Right hindlimb (tissue), 1 donor: ENCODE data around the gene OIP5.
"Not testable (repeated sequence)": the region's sequence is repeated elsewhere in the genome, so short reads cannot be mapped to it uniquely, and the experiment has no call there.

Source experiments
- DNase-seq: peaks from one replicate; pipeline ENCODE4 v3.0.0-alpha.2; 2018

Gene OIP5

DNA sequence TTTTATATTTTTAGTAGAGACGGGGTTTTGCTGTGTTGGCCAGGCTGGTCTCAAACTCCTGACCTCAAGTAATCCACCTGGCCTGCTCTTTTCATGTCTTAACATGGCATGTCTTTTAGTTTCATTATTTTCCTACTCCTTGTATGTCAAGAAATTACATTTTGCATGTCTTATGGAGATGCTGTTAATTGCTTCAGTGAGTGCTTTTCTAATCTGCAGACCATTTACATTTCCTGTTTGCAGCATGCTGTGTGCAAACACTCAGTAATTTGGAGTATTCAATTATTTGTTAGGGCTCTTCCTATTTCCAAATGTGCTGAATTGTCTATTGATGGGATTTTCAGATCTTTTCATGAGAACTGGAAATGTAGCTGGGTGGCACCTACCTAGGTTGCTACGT lies 31.3 kb downstream of the OIP5 start:
- not testable (repeated sequence) for DNase-seq

GRCh38 chr15:41292521-41292920 lies 39.9 kb downstream of the OIP5 start:
- no peak for DNase-seq

GRCh38 chr15:41291065-41291631 lies 41.2 kb downstream of the OIP5 start:
- no peak for DNase-seq

GRCh38 chr15:41289953-41290352 lies 42.4 kb downstream of the OIP5 start:
- DNase-seq: no peak

DNA sequence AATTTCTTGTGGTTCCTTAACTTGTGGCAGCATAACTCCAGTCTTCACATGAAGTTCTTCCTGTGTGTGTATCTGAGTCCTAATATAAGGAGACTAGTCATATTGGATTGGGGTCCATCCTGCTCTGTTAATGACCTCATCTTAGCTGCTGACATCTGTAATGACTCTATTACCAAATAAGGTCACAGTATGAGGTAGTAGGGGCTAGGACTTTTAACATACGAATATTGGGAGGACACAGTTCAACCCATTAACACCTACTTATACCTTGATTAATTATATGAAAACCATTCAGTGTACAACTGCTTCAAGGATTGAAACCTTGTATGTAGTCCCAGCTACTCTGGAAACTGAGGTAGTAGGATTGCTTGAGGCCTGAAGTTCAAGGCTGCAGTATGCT lies 43.9 kb downstream of the OIP5 start:
- no peak for DNase-seq

GRCh38 chr15:41286665-41287333 lies 45.6 kb downstream of the OIP5 start:
- no peak for DNase-seq

DNA sequence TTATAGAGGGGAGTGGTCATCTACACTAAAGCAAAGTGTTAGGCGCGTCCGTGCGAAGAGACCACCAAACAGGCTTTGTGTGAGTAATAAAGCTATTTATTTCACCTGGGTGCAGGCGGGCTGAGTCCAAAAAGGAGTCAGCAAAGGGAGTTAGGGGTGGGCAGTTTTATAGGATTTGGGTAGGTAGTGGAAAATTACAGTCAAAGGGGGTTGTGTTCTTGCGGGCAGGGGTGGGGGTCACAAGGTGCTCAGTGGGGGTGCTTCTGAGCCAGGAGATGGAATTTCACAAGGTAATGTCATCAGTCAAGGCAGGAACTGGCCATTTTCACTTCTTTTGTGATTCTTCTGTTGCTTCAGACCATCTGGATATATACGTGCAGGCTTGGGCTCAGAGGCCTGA lies 47.1 kb downstream of the OIP5 start:
- DNase-seq: no peak

- DNase-seq: peak; percentile 32
Observed at GRCh38 chr15:41284427-41285177, 47.8 kb downstream of the OIP5 start.

GRCh38 chr15:41283653-41284426 lies 48.6 kb downstream of the OIP5 start:
- DNase-seq: peak; percentile 98

DNA sequence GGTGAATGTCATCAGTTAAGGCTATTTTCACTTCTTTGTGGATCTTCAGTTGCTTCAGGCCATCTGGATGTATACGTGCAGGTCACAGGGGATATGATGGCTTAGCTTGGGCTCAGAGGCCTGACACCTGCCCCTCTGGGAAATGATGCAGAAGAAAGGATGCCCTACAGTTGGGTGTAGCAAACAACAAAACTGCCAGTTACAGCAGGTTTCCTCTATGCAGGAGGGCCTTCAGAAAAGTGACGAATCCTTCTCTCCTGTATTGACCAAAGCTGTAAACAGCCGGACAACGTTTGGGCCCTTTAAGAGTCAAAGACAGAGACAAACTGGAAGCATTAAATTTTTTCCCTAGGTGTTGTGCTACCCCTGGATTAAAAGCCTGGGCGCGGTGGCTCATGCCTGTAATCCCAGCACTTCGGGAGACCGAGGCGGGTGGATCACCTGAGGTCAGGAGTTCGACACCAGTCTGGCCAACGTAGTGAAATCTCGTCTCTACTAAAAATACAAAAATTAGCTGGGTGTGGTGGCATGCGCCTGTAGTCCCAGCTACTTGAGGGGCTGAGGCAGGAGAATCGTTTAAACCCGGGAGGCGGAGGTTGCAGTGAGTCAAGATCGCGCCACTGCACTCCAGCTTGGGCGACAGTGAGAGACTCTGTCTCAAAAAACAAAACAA lies 49.3 kb downstream of the OIP5 start:
- DNase-seq: not testable (repeated sequence)

GRCh38 chr15:41282436-41282835 lies 50.0 kb downstream of the OIP5 start:
- DNase-seq: not testable (repeated sequence)

DNA sequence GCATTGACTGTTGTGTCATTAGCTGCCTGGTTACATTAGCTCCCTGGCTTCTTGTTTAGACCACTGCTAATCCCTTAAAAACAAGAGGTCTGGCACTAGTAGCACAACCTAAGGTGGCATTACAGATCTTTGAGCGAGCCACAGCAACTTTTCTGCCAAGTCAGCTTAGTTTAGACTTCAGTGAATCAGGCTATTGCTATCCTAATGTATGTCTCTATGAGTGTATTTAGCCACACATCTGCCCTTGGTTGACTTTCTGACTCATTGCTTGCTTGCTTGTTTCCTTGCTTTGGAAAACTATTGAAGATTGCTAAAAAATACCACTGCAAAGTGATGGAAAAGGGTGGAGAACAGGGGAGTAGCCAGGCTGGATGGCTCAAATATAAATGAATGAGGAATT lies 51.2 kb downstream of the OIP5 start:
- DNase-seq: no peak

DNA sequence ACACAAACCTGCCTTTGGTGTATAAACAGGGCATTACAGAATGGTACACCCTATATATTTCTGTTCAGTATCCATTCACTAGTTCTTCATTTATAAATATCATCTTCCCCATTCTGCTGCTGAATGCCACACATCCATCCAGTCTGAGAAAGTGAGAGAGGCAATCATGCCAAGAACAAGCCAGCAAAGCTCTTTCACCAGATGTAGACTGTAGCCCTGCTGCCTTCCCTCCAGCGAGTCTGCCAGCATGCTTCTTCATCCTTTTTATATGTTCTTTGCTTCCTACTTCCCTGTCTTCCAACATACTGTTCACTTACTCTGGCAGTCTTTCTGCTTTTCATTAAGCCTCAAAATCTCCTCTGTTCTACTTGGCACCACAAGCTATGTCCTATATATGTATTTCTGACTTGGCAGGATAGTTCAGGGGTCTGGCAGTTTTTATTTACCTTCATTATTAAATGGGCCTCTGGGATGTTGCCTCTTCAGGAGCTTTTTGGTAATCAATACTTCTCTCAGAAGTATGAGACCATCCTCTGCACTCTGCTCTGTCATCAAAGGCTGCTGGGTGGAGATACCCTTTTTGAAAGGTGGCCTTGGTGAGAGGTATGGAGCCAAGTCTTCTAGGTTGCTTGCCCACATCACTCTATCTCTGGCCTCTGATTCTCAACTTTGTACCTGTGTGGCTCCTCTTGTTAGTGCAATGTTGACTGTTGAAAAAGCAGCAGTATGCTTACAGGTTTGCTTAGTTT lies 52.7 kb downstream of the OIP5 start:
- no peak for DNase-seq

DNA sequence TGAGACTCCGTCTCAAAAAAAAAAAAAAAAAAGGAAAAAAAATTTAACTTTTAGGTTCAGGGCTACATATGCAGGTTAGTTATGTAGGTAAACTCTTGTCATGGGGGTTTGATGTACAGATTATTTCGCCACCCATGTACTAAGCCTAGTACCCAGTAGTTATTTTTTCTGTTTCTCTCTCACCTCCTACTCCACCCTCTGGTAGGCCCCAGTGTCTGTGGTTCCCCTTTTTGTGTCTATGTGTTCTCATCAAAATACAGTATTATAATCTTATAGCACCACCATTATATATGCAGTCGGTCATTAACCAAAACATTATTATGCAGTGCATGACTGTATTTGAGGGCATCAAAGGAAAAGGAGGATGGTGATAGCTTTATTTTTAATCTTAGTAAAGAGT lies 54.1 kb downstream of the OIP5 start:
- no peak for DNase-seq

GRCh38 chr15:41276831-41277230 lies 55.6 kb downstream of the OIP5 start:
- no peak for DNase-seq

DNA sequence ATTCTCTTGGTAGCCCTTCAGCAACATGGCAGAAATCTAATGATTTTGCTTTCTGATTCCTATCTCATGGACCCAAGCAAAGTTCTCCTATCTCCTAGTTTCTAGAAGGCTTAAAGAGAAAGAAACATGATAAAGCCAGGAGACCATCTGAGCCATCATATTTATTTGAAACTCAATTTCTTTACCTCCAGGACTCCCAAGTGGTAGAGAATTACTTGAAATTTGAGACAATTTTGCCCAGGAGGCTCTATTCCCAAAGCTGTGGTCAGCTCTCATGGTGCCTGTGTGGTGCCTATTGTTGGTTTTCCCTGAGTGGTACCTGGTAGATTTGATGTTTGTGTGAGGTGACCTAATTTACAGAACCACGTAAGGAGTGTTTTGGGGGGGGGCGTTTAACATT lies 62.5 kb downstream of the OIP5 start:
- no peak for DNase-seq

DNA sequence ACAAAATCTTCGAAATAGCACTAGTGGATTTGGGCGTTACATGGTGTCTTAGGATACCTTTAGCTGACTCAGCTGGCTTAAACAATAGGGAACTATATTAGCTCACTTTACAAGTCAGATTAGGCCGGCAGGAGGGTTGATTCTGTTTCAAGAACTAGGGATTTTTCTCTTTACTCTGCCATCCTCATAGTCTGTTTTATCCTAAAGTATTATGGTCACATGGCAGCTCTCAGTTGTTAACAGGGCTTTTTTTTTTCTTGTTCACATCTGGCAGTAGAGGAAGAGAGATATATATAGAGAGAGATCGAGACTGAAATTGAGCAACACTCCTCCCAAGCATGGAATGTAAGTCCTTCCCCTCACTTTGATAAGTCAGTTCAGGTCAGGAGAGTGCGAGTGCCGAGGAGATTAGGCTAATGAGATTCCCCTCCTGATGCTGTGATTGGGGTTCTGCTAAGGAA lies 68.5 kb downstream of the OIP5 start:
- no peak for DNase-seq

DNA sequence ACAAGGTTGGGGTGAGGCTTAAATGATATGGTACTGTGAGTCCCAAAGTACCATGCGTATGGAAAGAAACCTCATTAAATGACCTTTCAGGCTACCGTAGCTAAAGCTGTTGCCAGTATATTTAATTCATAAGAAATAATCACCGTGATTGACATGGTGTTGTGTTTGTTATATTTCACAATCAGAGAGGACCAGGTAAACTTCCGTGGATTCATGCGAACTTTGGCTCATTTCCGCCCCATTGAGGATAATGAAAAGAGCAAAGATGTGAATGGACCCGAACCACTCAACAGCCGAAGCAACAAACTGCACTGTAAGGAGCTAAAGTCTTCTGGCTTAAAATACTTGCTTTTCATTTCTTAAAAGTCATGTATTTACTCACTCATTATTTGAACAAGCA lies 69.8 kb downstream of the OIP5 start:
- no peak for DNase-seq

GRCh38 chr15:41260924-41261323 lies 71.5 kb downstream of the OIP5 start:
- DNase-seq: not testable (repeated sequence)

DNA sequence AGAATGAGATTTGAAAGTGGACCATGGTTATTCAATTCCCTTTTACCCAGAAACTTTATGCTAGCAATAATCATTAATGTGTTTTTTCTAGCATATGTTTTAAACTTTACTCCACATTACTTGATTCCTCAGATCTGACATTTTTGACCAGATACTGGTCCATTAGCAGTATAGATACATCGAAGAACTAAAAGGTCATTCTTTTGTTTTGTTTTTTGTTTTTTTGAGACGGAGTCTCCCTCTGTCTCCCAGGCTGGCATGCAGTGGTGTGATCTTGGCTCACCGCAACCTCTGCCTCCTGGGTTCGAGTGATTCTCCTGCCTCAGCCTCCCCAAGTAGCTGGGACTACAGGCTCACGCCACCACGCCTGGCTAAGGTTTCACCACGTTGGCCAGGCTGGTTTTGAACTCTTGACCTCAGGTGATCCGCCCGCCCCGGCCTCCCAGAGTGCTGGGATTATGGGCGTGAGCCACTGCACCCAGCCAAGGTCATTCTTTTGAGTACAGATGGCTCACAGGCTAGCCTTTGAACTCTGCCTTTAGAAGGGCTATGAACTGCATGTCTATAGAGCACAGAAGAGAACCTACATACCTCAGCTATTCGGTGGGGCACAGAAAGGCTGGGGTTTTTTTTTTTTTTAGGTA lies 72.7 kb downstream of the OIP5 start:
- no peak for DNase-seq
